MCF 10A (cell line): ENCODE measurements around the gene KCNQ5. TPM values are rescaled to one million over a fixed set of nuclear protein-coding genes. Genes with fewer than 3 reads are reported as not detected.
A peak's percentile ranks its signal among the peaks of the same experiment; 100 is the strongest.

ENCODE experiments used
- BruUV-seq: library from RNA; stranded (reverse); fragments of 400-500 nt; replicated peaks from 2 replicates; lab custom pipeline; 2021; lab: Mats Ljungman, UMichigan
- CTCF ChIA-PET: fragments of 300-600 bp; sonication (Branson Sonifier 250); formaldehyde crosslinking; extraction: SDS; loops from one replicate; lab custom pipeline; 2021; ENCODE audit warnings: antibody characterized with exemption, inconsistent platforms; lab: Yijun Ruan, JAX
- POLR2A ChIA-PET: fragments of 300-600, 350-650 bp; sonication (Branson Sonifier 250); formaldehyde crosslinking; extraction: SDS; loops from one replicate; lab custom pipeline; 2020; ENCODE audit warnings: antibody characterized with exemption, inconsistent platforms; lab: Yijun Ruan, JAX
- DNase-seq: peaks from one replicate; pipeline ENCODE4 v3.0.0-alpha.2; 2018; ENCODE audit not compliant: unreplicated experiment
- H3K27ac Mint-ChIP-seq: one replicate; pipeline ENCODE4 v1.8.0; 2022; ENCODE audit warnings: mild to moderate bottlenecking, low read depth, mixed read lengths; ENCODE audit not compliant: unreplicated experiment
- H3K27me3 Mint-ChIP-seq: one replicate; pipeline ENCODE4 v1.8.0; 2022; ENCODE audit warnings: mixed read lengths; ENCODE audit not compliant: insufficient read depth, unreplicated experiment
- H3K36me3 Mint-ChIP-seq: one replicate; pipeline ENCODE4 v1.8.0; 2022; ENCODE audit warnings: mild to moderate bottlenecking, moderate library complexity, mixed read lengths; ENCODE audit not compliant: insufficient read depth, unreplicated experiment
- H3K4me1 Mint-ChIP-seq: one replicate; pipeline ENCODE4 v1.8.0; 2022; ENCODE audit warnings: mixed read lengths; ENCODE audit not compliant: insufficient read depth, unreplicated experiment
- H3K4me3 Mint-ChIP-seq: one replicate; pipeline ENCODE4 v1.8.0; 2022; ENCODE audit warnings: mild to moderate bottlenecking, moderate library complexity, mixed read lengths; ENCODE audit not compliant: unreplicated experiment
- H3K9me3 Mint-ChIP-seq: one replicate; pipeline ENCODE4 v1.8.0; 2022; ENCODE audit warnings: mixed read lengths; ENCODE audit not compliant: unreplicated experiment
- intact Hi-C: fragments of 100-400 bp; cut with micrococcal nuclease; formaldehyde crosslinking; loops from 2 replicates; pipeline ENCODE4 v1.14.1; 2022
- total RNA-seq: library from RNA; stranded (reverse); gene quantifications from 2 replicates; pipeline ENCODE4 v1.2.3, GENCODE V29; 2022
- TF ChIP-seq, protein P1 (sequence below): fragments of 200-600 bp; IDR thresholded peaks from one replicate; pipeline ENCODE4 v1.8.0; 2022; ENCODE audit warnings: antibody characterized with exemption, mild to moderate bottlenecking; ENCODE audit not compliant: unreplicated experiment

The KCNQ5 gene
- total RNA-seq, 1 experiment from 2014 or later: 10.3 TPM

DNA sequence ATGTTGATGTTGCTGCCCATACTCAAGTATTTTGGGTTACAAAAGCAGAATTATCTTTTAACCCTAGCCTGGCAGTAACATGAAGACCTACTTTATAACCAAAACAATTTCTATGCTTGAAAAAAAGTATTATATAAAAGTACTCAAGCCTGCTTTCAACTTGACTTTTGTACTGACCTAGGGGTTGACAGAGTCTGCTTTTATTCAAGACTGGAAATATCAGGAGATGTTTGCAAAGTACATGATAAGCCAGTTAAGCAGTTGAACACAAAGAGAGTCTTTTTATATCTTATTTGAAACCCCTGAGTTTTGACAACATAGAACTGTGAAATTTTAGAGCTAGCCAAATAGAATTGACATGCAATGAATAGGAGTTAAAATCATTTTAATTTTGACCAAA lies 159.8 kb downstream of the KCNQ5 start:
- intact Hi-C loops: no loop called here
- no peaks in the 10 kb centered on the region for H3K27me3 Mint-ChIP-seq
- peaks cover 23% of the 10 kb centered on the region for H3K4me1 Mint-ChIP-seq
- H3K9me3 Mint-ChIP-seq: no peaks in the 10 kb centered on the region
- no peak overlapping the region for H3K27ac Mint-ChIP-seq
- POLR2A ChIA-PET: interaction anchor here (0.9 to 1.3 kb wide), 3 partner anchors 9 to 23 kb away, joined by 3 to 5 read pairs (median 5); no protein-coding TSS in a partner anchor
- BruUV-seq: no TSS peak
- CTCF ChIA-PET: interaction anchor here (0.8 kb wide), 1 partner anchor 349 kb away, joined by 3 read pairs; no protein-coding TSS in a partner anchor
- TF ChIP-seq, protein P1, sequence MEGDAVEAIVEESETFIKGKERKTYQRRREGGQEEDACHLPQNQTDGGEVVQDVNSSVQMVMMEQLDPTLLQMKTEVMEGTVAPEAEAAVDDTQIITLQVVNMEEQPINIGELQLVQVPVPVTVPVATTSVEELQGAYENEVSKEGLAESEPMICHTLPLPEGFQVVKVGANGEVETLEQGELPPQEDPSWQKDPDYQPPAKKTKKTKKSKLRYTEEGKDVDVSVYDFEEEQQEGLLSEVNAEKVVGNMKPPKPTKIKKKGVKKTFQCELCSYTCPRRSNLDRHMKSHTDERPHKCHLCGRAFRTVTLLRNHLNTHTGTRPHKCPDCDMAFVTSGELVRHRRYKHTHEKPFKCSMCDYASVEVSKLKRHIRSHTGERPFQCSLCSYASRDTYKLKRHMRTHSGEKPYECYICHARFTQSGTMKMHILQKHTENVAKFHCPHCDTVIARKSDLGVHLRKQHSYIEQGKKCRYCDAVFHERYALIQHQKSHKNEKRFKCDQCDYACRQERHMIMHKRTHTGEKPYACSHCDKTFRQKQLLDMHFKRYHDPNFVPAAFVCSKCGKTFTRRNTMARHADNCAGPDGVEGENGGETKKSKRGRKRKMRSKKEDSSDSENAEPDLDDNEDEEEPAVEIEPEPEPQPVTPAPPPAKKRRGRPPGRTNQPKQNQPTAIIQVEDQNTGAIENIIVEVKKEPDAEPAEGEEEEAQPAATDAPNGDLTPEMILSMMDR: no peak
- DNase-seq: no peak
- no peaks in the 10 kb centered on the region for H3K36me3 Mint-ChIP-seq
- no peak overlapping the region for H3K4me3 Mint-ChIP-seq

- Mint-ChIP-seq H3K27me3 (no peaks in the 10 kb centered on the region), H3K4me3 (no peak overlapping the region), H3K36me3 (no peaks in the 10 kb centered on the region), H3K27ac (no peak overlapping the region), H3K9me3 (no peaks in the 10 kb centered on the region), H3K4me1 (peaks cover 32% of the 10 kb centered on the region)
- intact Hi-C loops: no loop called here
- BruUV-seq: no TSS peak
- POLR2A ChIA-PET: interaction anchor here (0.7 to 1.7 kb wide), 2 partner anchors 11 to 21 kb away, joined by 3 to 4 read pairs; no protein-coding TSS in a partner anchor
- no peak for DNase-seq
- TF ChIP-seq, protein P1: no peak
- CTCF ChIA-PET: interaction anchor here (0.6 to 0.8 kb wide), 2 partner anchors 10 to 168 kb away, joined by 3 to 4 read pairs; no protein-coding TSS in a partner anchor
Observed at GRCh38 chr6:72783035-72783434, 161.2 kb downstream of the KCNQ5 start.

- Mint-ChIP-seq H3K27me3 (no peaks in the 10 kb centered on the region), H3K4me3 (peak overlapping the region; percentile 8), H3K9me3 (no peaks in the 10 kb centered on the region), H3K4me1 (peaks cover 33% of the 10 kb centered on the region), H3K27ac (peak overlapping the region; percentile 79), H3K36me3 (no peaks in the 10 kb centered on the region)
- DNase-seq: peak; percentile 34
- no TSS peak for BruUV-seq
- ChIA-PET POLR2A (interaction anchor here (0.7 to 1.7 kb wide), 6 partner anchors 11 to 167 kb away, joined by 3 to 4 read pairs (median 4); no protein-coding TSS in a partner anchor), CTCF (interaction anchor here (0.6 to 1.5 kb wide), 3 partner anchors 11 to 167 kb away, joined by 3 to 4 read pairs (median 3); no protein-coding TSS in a partner anchor)
- intact Hi-C loops: no loop called here
- TF ChIP-seq, protein P1: no peak
Observed at GRCh38 chr6:72783666-72784065, 161.8 kb downstream of the KCNQ5 start.

GRCh38 chr6:72784071-72784470 lies 162.2 kb downstream of the KCNQ5 start:
- Mint-ChIP-seq H3K36me3 (no peaks in the 10 kb centered on the region), H3K9me3 (no peaks in the 10 kb centered on the region), H3K4me3 (peak overlapping the region; percentile 8), H3K4me1 (peaks cover 33% of the 10 kb centered on the region), H3K27ac (peak overlapping the region; percentile 79), H3K27me3 (no peaks in the 10 kb centered on the region)
- POLR2A ChIA-PET: interaction anchor here (0.7 to 1.2 kb wide), 5 partner anchors 30 to 167 kb away, joined by 3 to 4 read pairs (median 3); no protein-coding TSS in a partner anchor
- CTCF ChIA-PET: interaction anchor here (1.5 kb wide), 1 partner anchor 33 kb away, joined by 3 read pairs; no protein-coding TSS in a partner anchor
- TF ChIP-seq, protein P1: no peak
- BruUV-seq: no TSS peak
- intact Hi-C loops: no loop called here
- DNase-seq: no peak
